GM18505 (cell line): ENCODE measurements around the gene LSP1.

ENCODE experiments used
- ATAC-seq: cut with Tn5 transposase; IDR thresholded peaks from one replicate; pipeline ENCODE4 v1.9.1; 2021; ENCODE audit not compliant: unreplicated experiment
- POLR2A ChIP-seq: IDR thresholded peaks from 4 replicates; pipeline ENCODE4 v1.6.1; 2011; ENCODE audit warnings: borderline replicate concordance; ENCODE audit not compliant: insufficient read depth, insufficient read length; ENCODE audit errors: extremely low read depth

The LSP1 gene

GRCh38 chr11:1845561-1846452, 7.1 kb upstream of the LSP1 start:
- ATAC-seq, result no peak
- no peak for TF ChIP-seq POLR2A

DNA sequence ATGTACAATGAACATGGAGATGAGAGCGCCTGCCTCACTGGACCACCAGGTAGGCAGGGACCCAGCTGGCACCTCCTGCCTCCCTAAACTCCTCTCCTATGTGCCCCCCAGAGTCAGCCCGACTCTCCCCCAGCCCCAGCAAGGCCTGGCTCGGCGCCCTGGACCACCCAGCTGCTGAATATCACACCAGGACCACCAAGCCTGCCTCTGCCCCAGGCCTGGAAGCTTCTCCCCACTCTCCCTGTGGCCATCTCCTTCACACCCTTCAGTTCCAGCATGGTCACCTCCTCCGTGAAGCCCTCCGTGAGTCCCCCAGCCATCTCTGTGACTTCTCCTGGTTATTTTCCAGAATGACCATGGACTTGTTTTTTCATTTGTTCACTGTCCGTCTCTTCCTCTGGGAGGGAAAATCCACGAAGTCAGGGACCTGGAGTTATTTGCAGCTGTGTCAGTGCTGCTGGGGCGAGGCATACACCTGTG, 6.4 kb upstream of the LSP1 start:
- TF ChIP-seq POLR2A, result no peak
- ATAC-seq, result no peak

- no peak for TF ChIP-seq POLR2A
- ATAC-seq, result no peak
Measured at GRCh38 chr11:1847006-1847735, 5.7 kb upstream of the LSP1 start.

DNA sequence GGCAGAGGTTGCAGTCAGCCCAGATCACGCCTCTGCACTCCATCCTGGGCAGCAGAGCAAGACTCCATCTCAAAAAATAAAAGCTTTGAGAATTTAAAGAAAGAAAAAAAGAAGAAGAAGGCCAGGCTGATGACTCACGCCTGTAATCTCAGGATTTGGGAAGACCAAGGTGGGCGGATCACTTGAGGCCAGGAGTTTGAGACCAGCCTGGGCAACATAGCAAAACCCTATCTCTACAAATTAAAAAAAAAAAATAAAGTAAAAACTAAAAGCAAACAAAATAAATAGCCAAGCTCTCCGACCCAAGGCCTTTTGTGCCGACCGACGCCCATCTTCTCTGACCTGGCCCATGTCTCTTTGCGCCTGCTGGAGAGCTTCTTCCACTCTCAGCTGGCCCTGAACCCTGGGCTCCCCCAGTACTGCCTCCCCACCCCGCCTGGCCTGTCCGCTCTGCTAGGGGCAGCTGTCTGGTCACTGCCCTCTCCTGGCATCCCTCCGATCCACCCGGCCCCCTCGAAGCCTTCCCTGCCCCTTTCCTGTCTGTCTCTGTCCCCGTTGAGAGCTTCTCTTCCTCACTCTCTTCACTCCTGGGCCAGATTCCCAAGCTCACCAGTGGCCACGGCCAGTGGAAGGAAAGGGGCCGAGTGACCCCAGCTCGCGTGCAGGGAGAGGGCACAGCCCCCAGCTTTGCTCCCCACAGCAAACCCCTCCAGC, 4.8 kb upstream of the LSP1 start:
- TF ChIP-seq POLR2A, result no peak

DNA sequence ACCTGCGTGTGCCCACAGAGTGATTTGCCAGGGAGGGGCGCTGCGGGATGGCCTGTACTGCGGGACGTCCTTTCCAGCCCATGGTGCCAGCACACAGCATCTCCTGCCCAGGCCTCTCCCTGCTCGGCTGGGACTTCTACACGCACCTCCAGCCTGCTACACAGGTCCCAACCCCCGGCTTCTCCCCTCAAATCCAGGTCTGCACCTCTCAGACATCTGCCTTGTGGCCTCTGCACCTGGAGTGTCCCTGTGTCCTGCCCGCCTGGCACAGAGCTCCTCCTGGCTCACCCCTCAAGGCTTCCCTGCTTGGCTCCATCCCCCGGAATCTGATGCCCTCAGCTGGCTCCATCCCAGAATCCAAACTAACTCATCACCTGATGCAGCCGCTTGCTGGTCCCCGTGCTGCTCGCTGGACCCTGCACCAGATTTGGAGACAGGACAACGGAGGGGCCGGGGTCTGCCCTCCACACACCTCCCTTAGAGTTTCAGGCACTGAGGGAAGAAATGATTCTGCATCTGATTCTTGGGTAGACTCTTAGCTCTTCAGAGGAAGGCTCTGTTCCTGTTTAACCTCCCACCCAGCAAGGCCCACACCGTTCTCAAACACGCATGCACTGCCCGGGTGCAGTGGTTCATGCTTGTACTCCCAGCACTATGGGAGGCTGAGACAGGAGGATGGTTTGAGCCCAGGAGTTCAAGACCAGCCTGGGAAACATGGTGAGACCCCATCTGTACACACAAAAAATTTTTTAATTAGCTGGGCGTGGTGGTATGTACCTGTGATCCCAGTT, 4.0 kb upstream of the LSP1 start:
- TF ChIP-seq POLR2A, result no peak

More for the DNA sequence above, 4.8 kb upstream of the LSP1 start:
- ATAC-seq, result no peak

GRCh38 chr11:1851468-1852180, 1.3 kb upstream of the LSP1 start:
- TF ChIP-seq POLR2A, result no peak

More for the DNA sequence above, 4.0 kb upstream of the LSP1 start:
- no peak for ATAC-seq

GRCh38 chr11:1852271-1852876, 510 bp upstream of the LSP1 start:
- no peak for TF ChIP-seq POLR2A
- ATAC-seq, result peak; percentile 5

More at GRCh38 chr11:1851468-1852180, 1.3 kb upstream of the LSP1 start:
- ATAC-seq, result no peak

GRCh38 chr11:1853376-1854131, 670 bp downstream of the LSP1 start:
- no peak for ATAC-seq

GRCh38 chr11:1854132-1854948, 1.5 kb downstream of the LSP1 start:
- no peak for TF ChIP-seq POLR2A
- peak; percentile 11 for ATAC-seq

More at GRCh38 chr11:1853376-1854131, 670 bp downstream of the LSP1 start:
- no peak for TF ChIP-seq POLR2A

GRCh38 chr11:1854949-1855885, 2.3 kb downstream of the LSP1 start:
- peak; percentile 27 for ATAC-seq
- TF ChIP-seq POLR2A, result peak; percentile 27

GRCh38 chr11:1855886-1856265, 3.0 kb downstream of the LSP1 start:
- no peak for ATAC-seq
- TF ChIP-seq POLR2A, result no peak
